ENCODE measurements around the gene PTPRO. TPM values are rescaled to one million over a fixed set of nuclear protein-coding genes. Genes with fewer than 3 reads are reported as not detected.

Gene PTPRO
- total RNA-seq, 1 donor from 2014 or later, result 0.49 TPM

DNA sequence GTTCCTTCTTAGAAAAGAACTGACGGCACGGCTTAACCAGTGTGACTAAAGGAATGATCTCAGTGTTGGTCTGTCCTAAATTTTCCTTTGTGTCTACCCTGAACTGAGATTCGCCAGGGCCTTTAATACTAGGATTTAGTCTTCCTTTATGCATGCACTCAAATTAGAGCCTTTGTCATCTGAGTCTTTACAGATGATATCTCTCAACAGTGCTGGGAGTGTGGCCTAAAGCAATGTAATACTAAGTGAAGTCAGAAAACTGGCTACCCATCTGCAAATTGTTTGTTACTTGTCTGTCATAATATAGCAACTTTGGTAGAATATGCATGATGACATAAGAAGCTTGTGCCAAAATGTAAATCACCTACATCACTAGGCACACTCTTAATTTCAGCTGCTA lies 95.4 kb downstream of the PTPRO start:
- H3K27me3 ChIP-seq, result no peaks in the 10 kb centered on the region
- DNase-seq (ENCODE audit: extremely low spot score in 2 of 2), result no peak
- no peak overlapping the region for H3K4me3 ChIP-seq
- H3K4me1 ChIP-seq, result no peaks in the 10 kb centered on the region
- H3K9me3 ChIP-seq, result no peaks in the 10 kb centered on the region
- intact Hi-C loops (cut with DNase I), result no loop called here
- no peaks in the 10 kb centered on the region for H3K36me3 ChIP-seq
- TF ChIP-seq POLR2AphosphoS5 (IDR thresholded peaks at IDR 0.05; ENCODE audit: insufficient read depth in 1 of 2, low read depth in 1 of 2) (no peak), POLR2A (IDR thresholded peaks at IDR 0.05) (no peak)
- TF ChIP-seq, protein P1, sequence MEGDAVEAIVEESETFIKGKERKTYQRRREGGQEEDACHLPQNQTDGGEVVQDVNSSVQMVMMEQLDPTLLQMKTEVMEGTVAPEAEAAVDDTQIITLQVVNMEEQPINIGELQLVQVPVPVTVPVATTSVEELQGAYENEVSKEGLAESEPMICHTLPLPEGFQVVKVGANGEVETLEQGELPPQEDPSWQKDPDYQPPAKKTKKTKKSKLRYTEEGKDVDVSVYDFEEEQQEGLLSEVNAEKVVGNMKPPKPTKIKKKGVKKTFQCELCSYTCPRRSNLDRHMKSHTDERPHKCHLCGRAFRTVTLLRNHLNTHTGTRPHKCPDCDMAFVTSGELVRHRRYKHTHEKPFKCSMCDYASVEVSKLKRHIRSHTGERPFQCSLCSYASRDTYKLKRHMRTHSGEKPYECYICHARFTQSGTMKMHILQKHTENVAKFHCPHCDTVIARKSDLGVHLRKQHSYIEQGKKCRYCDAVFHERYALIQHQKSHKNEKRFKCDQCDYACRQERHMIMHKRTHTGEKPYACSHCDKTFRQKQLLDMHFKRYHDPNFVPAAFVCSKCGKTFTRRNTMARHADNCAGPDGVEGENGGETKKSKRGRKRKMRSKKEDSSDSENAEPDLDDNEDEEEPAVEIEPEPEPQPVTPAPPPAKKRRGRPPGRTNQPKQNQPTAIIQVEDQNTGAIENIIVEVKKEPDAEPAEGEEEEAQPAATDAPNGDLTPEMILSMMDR (IDR thresholded peaks at IDR 0.05), result no peak
- H3K27ac ChIP-seq, result no peak overlapping the region

DNA sequence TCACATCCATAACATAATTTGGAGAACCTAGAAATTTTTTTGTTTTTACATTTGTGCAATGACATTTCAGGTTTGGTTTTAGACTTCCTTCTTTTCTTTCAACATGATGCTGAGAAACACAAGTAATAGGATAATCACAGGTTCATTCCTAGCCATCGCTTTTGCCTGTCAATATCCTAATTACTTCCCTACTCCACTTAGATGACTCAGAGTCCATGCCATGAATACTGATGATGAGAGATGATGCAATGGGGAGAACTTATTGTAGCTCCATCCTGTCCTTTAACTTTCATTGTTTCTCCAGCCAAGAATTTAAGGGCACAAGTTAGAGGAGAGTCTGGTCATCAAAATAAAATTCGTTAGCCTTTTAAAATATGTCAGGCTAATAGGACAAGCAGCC lies 101.3 kb downstream of the PTPRO start:
- Histone ChIP-seq H3K27ac (no peak overlapping the region), H3K4me1 (no peaks in the 10 kb centered on the region), H3K4me3 (no peak overlapping the region), H3K27me3 (no peaks in the 10 kb centered on the region), H3K9me3 (no peaks in the 10 kb centered on the region), H3K36me3 (no peaks in the 10 kb centered on the region)
- no peak for TF ChIP-seq POLR2A (IDR thresholded peaks at IDR 0.05)
- TF ChIP-seq POLR2AphosphoS5 (IDR thresholded peaks at IDR 0.05; ENCODE audit: insufficient read depth in 1 of 2, low read depth in 1 of 2), result no peak
- TF ChIP-seq, protein P1 (IDR thresholded peaks at IDR 0.05), result no peak
- intact Hi-C loops (cut with DNase I), result no loop called here
- DNase-seq (ENCODE audit: extremely low spot score in 2 of 2), result no peak

DNA sequence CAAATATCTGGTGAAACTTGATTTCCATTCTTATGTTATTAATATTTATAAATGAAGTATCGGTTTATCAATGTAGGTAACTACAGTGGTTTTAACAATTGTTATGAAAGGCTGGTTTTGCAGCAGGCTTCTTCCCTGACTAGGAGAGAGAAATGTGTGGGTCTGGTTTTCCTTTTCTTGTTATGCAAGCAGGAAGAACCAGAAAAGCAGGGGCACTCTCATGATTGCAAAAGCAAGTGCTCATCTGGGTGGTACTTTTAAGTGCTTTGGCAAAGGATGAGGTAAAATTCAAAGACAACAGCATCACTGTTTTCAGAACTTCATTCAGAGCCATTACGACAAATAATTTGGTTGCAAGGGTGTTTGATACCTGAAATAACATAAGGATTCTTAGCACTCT lies 105.6 kb downstream of the PTPRO start:
- H3K27me3 ChIP-seq, result no peaks in the 10 kb centered on the region
- intact Hi-C loops (cut with DNase I), result no loop called here
- no peak for DNase-seq (ENCODE audit: extremely low spot score in 2 of 2)
- no peak overlapping the region for H3K4me3 ChIP-seq
- no peak overlapping the region for H3K27ac ChIP-seq
- no peaks in the 10 kb centered on the region for H3K36me3 ChIP-seq
- H3K9me3 ChIP-seq, result no peaks in the 10 kb centered on the region
- no peaks in the 10 kb centered on the region for H3K4me1 ChIP-seq
- no peak for TF ChIP-seq POLR2AphosphoS5 (IDR thresholded peaks at IDR 0.05; ENCODE audit: insufficient read depth in 1 of 2, low read depth in 1 of 2)
- TF ChIP-seq, protein P1 (IDR thresholded peaks at IDR 0.05), result no peak
- no peak for TF ChIP-seq POLR2A (IDR thresholded peaks at IDR 0.05)

- no peaks in the 10 kb centered on the region for H3K9me3 ChIP-seq
- intact Hi-C loops (cut with DNase I), result no loop called here
- H3K27ac ChIP-seq, result no peak overlapping the region
- TF ChIP-seq, protein P1 (IDR thresholded peaks at IDR 0.05), result no peak
- TF ChIP-seq POLR2AphosphoS5 (IDR thresholded peaks at IDR 0.05; ENCODE audit: insufficient read depth in 1 of 2, low read depth in 1 of 2) (no peak), POLR2A (IDR thresholded peaks at IDR 0.05) (no peak)
- H3K4me1 ChIP-seq, result no peaks in the 10 kb centered on the region
- no peak for DNase-seq (ENCODE audit: extremely low spot score in 2 of 2)
- no peaks in the 10 kb centered on the region for H3K36me3 ChIP-seq
- H3K27me3 ChIP-seq, result no peaks in the 10 kb centered on the region
- no peak overlapping the region for H3K4me3 ChIP-seq
Observed at GRCh38 chr12:15428632-15429031, 106.3 kb downstream of the PTPRO start.

DNA sequence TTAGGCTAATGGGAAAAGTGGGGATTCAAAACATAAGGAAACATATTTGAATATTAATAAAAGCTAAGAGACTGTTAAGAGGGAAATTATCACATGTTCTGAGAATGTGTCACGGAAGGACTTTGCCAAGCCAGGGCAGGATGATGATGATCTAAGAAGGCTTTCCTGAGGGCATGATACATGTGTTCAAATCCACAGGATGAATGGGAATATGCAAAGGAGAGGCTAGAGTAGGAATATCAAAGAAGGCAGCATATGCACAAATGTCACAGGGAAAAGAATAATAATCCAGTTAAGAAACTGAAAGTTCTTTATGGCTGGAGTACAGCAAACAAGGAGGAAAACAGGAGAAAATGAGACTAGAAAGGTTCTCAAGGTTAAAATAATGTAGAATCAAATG lies 107.0 kb downstream of the PTPRO start:
- H3K4me3 ChIP-seq, result no peak overlapping the region
- no peak for TF ChIP-seq POLR2AphosphoS5 (IDR thresholded peaks at IDR 0.05; ENCODE audit: insufficient read depth in 1 of 2, low read depth in 1 of 2)
- no peaks in the 10 kb centered on the region for H3K4me1 ChIP-seq
- intact Hi-C loops (cut with DNase I), result no loop called here
- no peaks in the 10 kb centered on the region for H3K27me3 ChIP-seq
- H3K36me3 ChIP-seq, result no peaks in the 10 kb centered on the region
- no peaks in the 10 kb centered on the region for H3K9me3 ChIP-seq
- no peak for DNase-seq (ENCODE audit: extremely low spot score in 2 of 2)
- no peak overlapping the region for H3K27ac ChIP-seq

DNA sequence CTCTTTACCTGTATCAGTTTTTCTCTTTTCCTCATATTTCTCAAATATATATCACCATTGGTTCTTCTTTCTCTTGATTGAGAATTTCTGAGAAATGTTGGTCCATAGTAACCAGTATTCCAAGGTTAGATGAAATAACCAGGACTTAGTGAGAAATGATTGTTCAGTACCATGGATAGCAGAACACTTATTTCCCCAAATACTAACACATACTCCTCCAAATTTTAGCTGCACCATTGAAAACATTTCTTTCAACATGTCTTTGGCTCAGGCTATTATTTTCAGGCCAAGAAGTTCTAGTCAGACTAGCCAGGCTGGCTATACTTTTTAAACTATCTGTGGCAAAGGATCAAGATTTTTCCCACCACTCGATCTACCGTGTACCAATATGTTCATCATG lies 113.3 kb downstream of the PTPRO start:
- Histone ChIP-seq H3K27ac (no peak overlapping the region), H3K36me3 (no peaks in the 10 kb centered on the region), H3K9me3 (no peaks in the 10 kb centered on the region), H3K27me3 (no peaks in the 10 kb centered on the region), H3K4me3 (no peak overlapping the region), H3K4me1 (no peaks in the 10 kb centered on the region)
- TF ChIP-seq, protein P1 (IDR thresholded peaks at IDR 0.05), result no peak
- no peak for TF ChIP-seq POLR2AphosphoS5 (IDR thresholded peaks at IDR 0.05; ENCODE audit: insufficient read depth in 1 of 2, low read depth in 1 of 2)
- no peak for TF ChIP-seq POLR2A (IDR thresholded peaks at IDR 0.05)
- intact Hi-C loops (cut with DNase I), result no loop called here
- no peak for DNase-seq (ENCODE audit: extremely low spot score in 2 of 2)
